ENCODE data around the gene DCDC1.

DCDC1 gene

DNA sequence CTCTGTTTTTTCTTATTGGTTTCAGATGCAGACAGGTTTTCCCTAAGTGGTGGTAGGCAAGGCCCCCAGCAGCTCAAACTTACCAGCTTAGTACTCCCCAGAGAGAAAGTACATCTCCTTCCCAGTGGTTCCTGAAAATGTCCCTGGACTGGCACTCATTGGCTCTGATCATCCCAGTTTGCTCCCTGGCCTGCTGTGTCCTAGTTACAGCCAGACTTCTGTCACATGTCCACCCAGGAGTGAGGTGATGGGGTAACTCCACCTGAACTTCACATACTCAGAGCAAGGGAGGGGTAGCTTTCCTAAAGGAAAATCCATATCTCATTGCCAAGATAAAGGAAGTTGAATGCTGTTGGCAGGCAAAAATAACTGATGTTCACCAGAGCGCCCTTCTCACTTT is 546.4 kb downstream of the DCDC1 start:
- Histone ChIP-seq H3K4me1 (ENCODE audit: control insufficient read depth, insufficient read depth, low read length) (no peaks in the 10 kb centered on the region), H3K4me3 (ENCODE audit: low read length) (no peak overlapping the region), H3K27ac (ENCODE audit: low read length) (no peak overlapping the region), H3K27me3 (ENCODE audit: control insufficient read depth, insufficient read depth, low read length) (no peaks in the 10 kb centered on the region), H3K9me3 (ENCODE audit: control insufficient read depth, insufficient read depth, low read length) (no peaks in the 10 kb centered on the region), H3K36me3 (ENCODE audit: control insufficient read depth, insufficient read depth, low read length) (no peaks in the 10 kb centered on the region)
- no peak for DNase-seq (ENCODE audit: low read depth, low spot score)
- WGBS (ENCODE audit: insufficient coverage, insufficient read length) = no CpG with 5 or more reads among the region's 1 CpG

DNA sequence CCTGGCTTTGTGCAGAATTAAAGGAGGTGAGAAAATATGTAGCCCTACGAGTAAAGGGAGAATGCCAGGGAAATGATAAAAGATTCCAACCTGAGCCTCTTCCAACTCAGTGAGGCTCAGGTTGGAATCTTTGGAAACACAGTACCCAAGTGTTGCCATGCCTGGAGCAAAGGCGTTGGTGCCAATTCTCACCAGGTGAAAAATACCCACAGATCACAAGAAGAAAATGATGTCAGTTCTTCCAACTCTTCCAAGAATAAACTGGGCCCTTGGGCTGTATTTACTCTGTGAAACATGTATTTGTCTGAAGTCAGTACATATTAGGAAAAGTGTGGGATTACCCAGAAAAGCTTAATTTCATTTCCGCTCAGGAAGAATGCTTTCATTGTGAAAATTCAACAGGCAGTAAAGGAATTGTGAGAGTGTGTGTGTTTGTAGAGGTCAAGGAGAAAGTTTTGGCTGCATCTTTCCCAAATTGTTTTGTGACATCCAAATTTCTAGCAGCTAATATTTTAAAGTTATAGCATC is 548.0 kb downstream of the DCDC1 start:
- H3K4me3 ChIP-seq (ENCODE audit: low read length) = no peak overlapping the region
- no CpG with 5 or more reads among the region's 3 CpGs for WGBS (ENCODE audit: insufficient coverage, insufficient read length)
- H3K9me3 ChIP-seq (ENCODE audit: control insufficient read depth, insufficient read depth, low read length) = no peaks in the 10 kb centered on the region
- H3K36me3 ChIP-seq (ENCODE audit: control insufficient read depth, insufficient read depth, low read length) = no peaks in the 10 kb centered on the region
- no peaks in the 10 kb centered on the region for H3K27me3 ChIP-seq (ENCODE audit: control insufficient read depth, insufficient read depth, low read length)
- DNase-seq (ENCODE audit: low read depth, low spot score) = no peak
- no peak overlapping the region for H3K27ac ChIP-seq (ENCODE audit: low read length)
- H3K4me1 ChIP-seq (ENCODE audit: control insufficient read depth, insufficient read depth, low read length) = no peaks in the 10 kb centered on the region

- Histone ChIP-seq H3K4me1 (ENCODE audit: control insufficient read depth, insufficient read depth, low read length) (no peaks in the 10 kb centered on the region), H3K4me3 (ENCODE audit: low read length) (no peak overlapping the region), H3K36me3 (ENCODE audit: control insufficient read depth, insufficient read depth, low read length) (no peaks in the 10 kb centered on the region), H3K27me3 (ENCODE audit: control insufficient read depth, insufficient read depth, low read length) (no peaks in the 10 kb centered on the region), H3K27ac (ENCODE audit: low read length) (no peak overlapping the region), H3K9me3 (ENCODE audit: control insufficient read depth, insufficient read depth, low read length) (no peaks in the 10 kb centered on the region)
- no CpG with 5 or more reads among the region's 2 CpGs for WGBS (ENCODE audit: insufficient coverage, insufficient read length)
- no peak for DNase-seq (ENCODE audit: low read depth, low spot score)
Measured at GRCh38 chr11:30818721-30819120, 550.8 kb downstream of the DCDC1 start.

GRCh38 chr11:30816959-30817880 is 552.3 kb downstream of the DCDC1 start:
- no peak for DNase-seq (ENCODE audit: low read depth, low spot score)
- no peaks in the 10 kb centered on the region for H3K36me3 ChIP-seq (ENCODE audit: control insufficient read depth, insufficient read depth, low read length)
- no peaks in the 10 kb centered on the region for H3K27me3 ChIP-seq (ENCODE audit: control insufficient read depth, insufficient read depth, low read length)
- no peak overlapping the region for H3K27ac ChIP-seq (ENCODE audit: low read length)
- H3K9me3 ChIP-seq (ENCODE audit: control insufficient read depth, insufficient read depth, low read length) = no peaks in the 10 kb centered on the region
- no peak overlapping the region for H3K4me3 ChIP-seq (ENCODE audit: low read length)
- WGBS (ENCODE audit: insufficient coverage, insufficient read length) = no CpG with 5 or more reads among the region's 4 CpGs
- no peaks in the 10 kb centered on the region for H3K4me1 ChIP-seq (ENCODE audit: control insufficient read depth, insufficient read depth, low read length)

GRCh38 chr11:30815619-30816018 is 553.9 kb downstream of the DCDC1 start:
- no CpG with 5 or more reads among the region's 4 CpGs for WGBS (ENCODE audit: insufficient coverage, insufficient read length)
- H3K27ac ChIP-seq (ENCODE audit: low read length) = no peak overlapping the region
- H3K4me1 ChIP-seq (ENCODE audit: control insufficient read depth, insufficient read depth, low read length) = no peaks in the 10 kb centered on the region
- H3K4me3 ChIP-seq (ENCODE audit: low read length) = no peak overlapping the region
- no peaks in the 10 kb centered on the region for H3K27me3 ChIP-seq (ENCODE audit: control insufficient read depth, insufficient read depth, low read length)
- no peak for DNase-seq (ENCODE audit: low read depth, low spot score)
- H3K9me3 ChIP-seq (ENCODE audit: control insufficient read depth, insufficient read depth, low read length) = no peaks in the 10 kb centered on the region
- no peaks in the 10 kb centered on the region for H3K36me3 ChIP-seq (ENCODE audit: control insufficient read depth, insufficient read depth, low read length)

GRCh38 chr11:30814737-30815136 is 554.8 kb downstream of the DCDC1 start:
- Histone ChIP-seq H3K9me3 (ENCODE audit: control insufficient read depth, insufficient read depth, low read length) (no peaks in the 10 kb centered on the region), H3K36me3 (ENCODE audit: control insufficient read depth, insufficient read depth, low read length) (no peaks in the 10 kb centered on the region), H3K4me1 (ENCODE audit: control insufficient read depth, insufficient read depth, low read length) (no peaks in the 10 kb centered on the region), H3K27me3 (ENCODE audit: control insufficient read depth, insufficient read depth, low read length) (no peaks in the 10 kb centered on the region), H3K27ac (ENCODE audit: low read length) (no peak overlapping the region), H3K4me3 (ENCODE audit: low read length) (no peak overlapping the region)
- WGBS (ENCODE audit: insufficient coverage, insufficient read length) = no CpG with 5 or more reads among the region's 1 CpG
- DNase-seq (ENCODE audit: low read depth, low spot score) = no peak

Measured in iPS DF 6.9 (cell line).